Epithelial cell of umbilical artery (primary cell): Measurements from ENCODE around the gene OR4E1. TPM values are rescaled to one million over a fixed set of nuclear protein-coding genes. Genes with fewer than 3 reads are reported as not detected.

Experiments used
- total RNA-seq: library from RNA; depleted of rRNA; stranded (reverse); fragments of >200 nt; gene quantifications from 2 replicates; pipeline ENCODE4 v1.2.3, GENCODE V29; 2014

The OR4E1 gene, protein sequence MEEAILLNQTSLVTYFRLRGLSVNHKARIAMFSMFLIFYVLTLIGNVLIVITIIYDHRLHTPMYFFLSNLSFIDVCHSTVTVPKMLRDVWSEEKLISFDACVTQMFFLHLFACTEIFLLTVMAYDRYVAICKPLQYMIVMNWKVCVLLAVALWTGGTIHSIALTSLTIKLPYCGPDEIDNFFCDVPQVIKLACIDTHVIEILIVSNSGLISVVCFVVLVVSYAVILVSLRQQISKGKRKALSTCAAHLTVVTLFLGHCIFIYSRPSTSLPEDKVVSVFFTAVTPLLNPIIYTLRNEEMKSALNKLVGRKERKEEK
- total RNA-seq: not detected in 2 replicates

DNA sequence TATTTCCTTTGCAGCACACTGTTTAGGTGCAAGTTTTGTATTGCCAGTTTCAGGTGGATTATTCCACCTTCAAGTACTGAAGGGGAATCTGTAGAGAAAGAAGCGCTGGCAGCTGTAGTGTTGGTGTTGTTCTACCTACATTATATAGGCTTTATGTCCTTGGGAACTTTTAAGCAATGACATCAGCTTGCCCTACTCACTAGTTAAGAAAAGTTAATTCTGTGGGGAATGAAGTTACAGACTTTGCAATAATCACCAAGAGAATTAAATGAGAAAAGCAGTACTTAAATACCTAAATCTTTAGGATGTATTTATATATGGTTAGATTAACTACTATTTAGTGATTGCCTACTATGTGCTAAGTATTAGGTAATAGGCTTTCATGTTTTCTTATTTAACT lies at the start of gene OR4E1:
TSS of gene OR4E1 (minus strand) at position 101 of the 400 bp plus-strand sequence. CDS start 2,883 bp downstream, outside the sequence.

DNA sequence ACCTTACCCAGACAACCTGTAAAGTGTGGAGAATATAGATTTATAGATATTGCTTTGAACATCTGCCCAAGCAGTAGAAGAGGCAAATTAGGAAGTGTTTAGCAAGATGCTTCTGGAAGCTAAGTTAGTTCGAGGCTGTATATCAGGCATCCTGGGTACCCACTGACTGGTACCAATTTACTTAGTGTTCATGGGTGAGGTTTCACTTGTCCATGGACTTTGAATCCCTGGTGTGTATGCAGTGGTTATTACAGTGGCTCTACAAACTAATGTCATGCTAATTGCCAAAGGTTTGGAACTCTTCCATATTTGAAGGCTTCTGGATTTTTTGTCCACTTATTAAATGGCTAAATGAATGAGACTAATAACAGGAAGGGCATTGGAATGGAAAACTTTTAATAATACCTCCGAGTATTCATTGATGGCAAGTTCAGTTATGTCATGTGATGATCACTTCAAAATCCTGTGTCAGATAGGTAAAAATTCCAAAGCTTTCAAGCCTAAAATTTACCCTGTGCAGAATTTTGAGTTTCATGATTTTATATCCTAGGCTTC lies 20.2 kb downstream of the OR4E1 start, which contains the start of gene OR4E2:
TSS of gene OR4E2 (plus strand) at position 505 of the 555 bp plus-strand sequence. CDS start 11,248 bp downstream, outside the sequence.

DNA sequence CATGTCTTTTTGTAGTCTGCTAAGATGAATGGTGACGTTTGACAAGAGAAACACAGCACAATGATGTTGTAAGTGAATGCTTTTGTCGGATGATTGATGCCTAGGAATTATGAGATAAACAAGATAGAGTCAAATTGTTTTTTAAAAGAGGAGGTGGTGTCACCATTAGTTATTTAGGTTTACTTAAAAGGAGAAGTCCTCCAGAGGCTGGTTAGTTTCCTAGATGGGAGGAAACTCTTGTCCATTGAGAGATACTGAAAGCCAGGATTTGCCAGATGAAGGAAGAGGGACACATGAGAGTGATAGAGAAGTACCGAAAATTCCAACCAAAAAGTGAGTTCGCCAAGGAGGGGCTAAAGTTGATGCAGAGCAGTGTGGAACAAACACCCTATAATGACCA lies 38.8 kb downstream of the OR4E1 start, which contains the start of gene OR10G2:
TSS of gene OR10G2 (minus strand) at position 101 of the 400 bp plus-strand sequence. CDS start at position 3, 98 bp downstream.

Other genes with a start within 250 kb of the OR4E1 start
- gene CHD8, start 217.7 kb downstream of the OR4E1 start, total RNA-seq: 36.4 and 47.9 TPM in 2 replicates
- 27.6 and 32.7 TPM in 2 replicates for gene RAB2B, start 196.9 kb downstream of the OR4E1 start, total RNA-seq
- 18.5 and 29.3 TPM in 2 replicates for gene TOX4, start 196.6 kb downstream of the OR4E1 start, total RNA-seq
- gene METTL3, start 162.5 kb downstream of the OR4E1 start, total RNA-seq: 81.9 and 91.8 TPM in 2 replicates
- gene SALL2, start 147.5 kb downstream of the OR4E1 start, total RNA-seq: 1.2 and 1.3 TPM in 2 replicates
- not detected in 2 replicates for gene OR10G3, start 93.7 kb downstream of the OR4E1 start, total RNA-seq
- not detected in 2 replicates for gene OR10G2, start 38.9 kb downstream of the OR4E1 start, total RNA-seq
- not detected in 2 replicates for gene OR4E2, start 20.0 kb downstream of the OR4E1 start, total RNA-seq